Kidney epithelial cell (primary cell): ENCODE measurements around the gene PXDC1. TPM values are rescaled to one million over a fixed set of nuclear protein-coding genes. Genes with fewer than 3 reads are reported as not detected.
"Not testable (repeated sequence)": the region's sequence is repeated elsewhere in the genome, so short reads cannot be mapped to it uniquely, and the experiment has no call there.

Experiments used
- DNase-seq: peaks from one replicate; pipeline ENCODE4 v3.0.0-alpha.2; 2010; ENCODE audit warnings: low read depth
- H3K27me3 ChIP-seq: 2 replicates; pipeline ENCODE4 v1.6.0; 2011; ENCODE audit warnings: low read length; ENCODE audit not compliant: control insufficient read depth, insufficient read depth
- H3K36me3 ChIP-seq: 2 replicates; pipeline ENCODE4 v1.5.1; 2011; ENCODE audit warnings: low read length; ENCODE audit not compliant: control insufficient read depth, insufficient read depth
- H3K4me3 ChIP-seq: 2 replicates; pipeline ENCODE4 v1.5.1; 2011; ENCODE audit warnings: low read depth, mild to moderate bottlenecking, control low read depth, low read length
- total RNA-seq: library from RNA; depleted of rRNA; stranded (reverse); fragments of >200 nt; gene quantifications from 2 replicates; pipeline ENCODE4 v1.2.3, GENCODE V29; 2015
- TF ChIP-seq, protein P1 (sequence below): IDR thresholded peaks from 2 replicates; pipeline ENCODE4 v1.5.1; 2011; ENCODE audit warnings: mild to moderate bottlenecking, moderate library complexity, low read length, control low read depth, inconsistent platforms; ENCODE audit not compliant: insufficient read depth, poor library complexity, severe bottlenecking

PXDC1 gene
- total RNA-seq, 1 donor from 2014 or later, result 92.4 TPM

GRCh38 chr6:3723251-3723650 lies 28.3 kb downstream of the PXDC1 start:
- Histone ChIP-seq H3K36me3 (peaks cover 1% of the 10 kb centered on the region), H3K27me3 (no peaks in the 10 kb centered on the region), H3K4me3 (no peak overlapping the region)
- DNase-seq, result no peak
- TF ChIP-seq, protein P1, sequence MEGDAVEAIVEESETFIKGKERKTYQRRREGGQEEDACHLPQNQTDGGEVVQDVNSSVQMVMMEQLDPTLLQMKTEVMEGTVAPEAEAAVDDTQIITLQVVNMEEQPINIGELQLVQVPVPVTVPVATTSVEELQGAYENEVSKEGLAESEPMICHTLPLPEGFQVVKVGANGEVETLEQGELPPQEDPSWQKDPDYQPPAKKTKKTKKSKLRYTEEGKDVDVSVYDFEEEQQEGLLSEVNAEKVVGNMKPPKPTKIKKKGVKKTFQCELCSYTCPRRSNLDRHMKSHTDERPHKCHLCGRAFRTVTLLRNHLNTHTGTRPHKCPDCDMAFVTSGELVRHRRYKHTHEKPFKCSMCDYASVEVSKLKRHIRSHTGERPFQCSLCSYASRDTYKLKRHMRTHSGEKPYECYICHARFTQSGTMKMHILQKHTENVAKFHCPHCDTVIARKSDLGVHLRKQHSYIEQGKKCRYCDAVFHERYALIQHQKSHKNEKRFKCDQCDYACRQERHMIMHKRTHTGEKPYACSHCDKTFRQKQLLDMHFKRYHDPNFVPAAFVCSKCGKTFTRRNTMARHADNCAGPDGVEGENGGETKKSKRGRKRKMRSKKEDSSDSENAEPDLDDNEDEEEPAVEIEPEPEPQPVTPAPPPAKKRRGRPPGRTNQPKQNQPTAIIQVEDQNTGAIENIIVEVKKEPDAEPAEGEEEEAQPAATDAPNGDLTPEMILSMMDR, result no peak

DNA sequence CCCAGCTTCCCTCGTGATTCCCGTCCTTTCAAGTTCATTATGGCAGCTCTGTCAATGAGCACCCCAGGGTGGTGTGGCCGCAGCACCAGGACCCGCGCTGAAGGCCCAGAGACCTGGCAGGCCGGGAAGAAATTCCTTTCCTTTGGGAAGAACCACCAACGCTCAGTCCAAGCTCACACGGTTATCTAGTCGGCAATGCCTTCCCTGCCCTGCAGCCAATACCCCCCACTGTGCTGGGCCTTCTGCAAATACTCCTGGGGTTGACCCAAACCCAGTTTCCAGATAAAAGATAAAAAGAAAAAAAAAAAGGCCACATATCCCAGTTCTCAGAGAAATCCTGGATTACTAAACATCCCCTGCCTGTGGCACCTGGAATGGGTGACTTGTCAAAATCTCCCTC lies 28.7 kb downstream of the PXDC1 start:
- TF ChIP-seq, protein P1, result no peak
- Histone ChIP-seq H3K36me3 (peaks cover 1% of the 10 kb centered on the region), H3K27me3 (no peaks in the 10 kb centered on the region), H3K4me3 (no peak overlapping the region)
- DNase-seq, result no peak

DNA sequence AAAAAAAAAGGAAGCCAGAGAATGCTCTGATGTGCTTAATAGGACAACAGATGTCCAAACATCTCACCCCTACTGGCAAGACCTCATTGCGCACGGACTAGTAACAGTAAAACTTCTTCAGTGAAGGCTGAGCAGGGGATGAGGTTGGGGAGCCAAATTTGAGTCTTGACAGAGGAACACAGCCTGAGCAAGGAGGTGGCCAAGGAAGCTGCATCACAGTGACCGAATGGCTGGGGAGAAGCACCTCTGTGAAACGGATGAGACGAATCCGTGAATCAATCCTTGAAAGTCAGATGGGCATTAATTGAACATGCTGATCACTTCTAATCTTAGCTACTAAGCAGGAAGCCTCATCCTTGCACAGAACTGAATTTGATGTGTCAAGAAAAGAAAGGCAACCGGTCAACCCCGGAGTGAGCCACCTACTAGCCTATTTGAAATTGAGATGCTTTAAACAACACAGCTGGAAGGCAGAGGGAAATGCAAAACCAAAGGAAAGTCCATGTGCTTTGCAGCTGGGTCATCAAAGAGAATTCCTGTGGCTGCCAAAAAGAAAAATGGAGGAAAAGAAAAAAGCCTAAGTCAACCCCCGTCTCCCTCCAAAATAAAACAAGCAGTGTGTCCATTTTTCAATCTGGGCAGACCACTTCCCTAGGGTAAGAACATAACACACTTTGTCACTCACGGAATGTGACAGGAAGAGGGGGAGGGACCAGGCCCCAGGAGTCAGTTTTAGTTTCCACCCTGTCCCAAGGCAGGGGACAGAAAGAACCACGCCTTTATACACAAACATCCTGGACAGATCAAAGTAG lies 29.5 kb downstream of the PXDC1 start:
- Histone ChIP-seq H3K36me3 (peaks cover 1% of the 10 kb centered on the region), H3K4me3 (no peak overlapping the region), H3K27me3 (no peaks in the 10 kb centered on the region)
- TF ChIP-seq, protein P1, result no peak
- no peak for DNase-seq

DNA sequence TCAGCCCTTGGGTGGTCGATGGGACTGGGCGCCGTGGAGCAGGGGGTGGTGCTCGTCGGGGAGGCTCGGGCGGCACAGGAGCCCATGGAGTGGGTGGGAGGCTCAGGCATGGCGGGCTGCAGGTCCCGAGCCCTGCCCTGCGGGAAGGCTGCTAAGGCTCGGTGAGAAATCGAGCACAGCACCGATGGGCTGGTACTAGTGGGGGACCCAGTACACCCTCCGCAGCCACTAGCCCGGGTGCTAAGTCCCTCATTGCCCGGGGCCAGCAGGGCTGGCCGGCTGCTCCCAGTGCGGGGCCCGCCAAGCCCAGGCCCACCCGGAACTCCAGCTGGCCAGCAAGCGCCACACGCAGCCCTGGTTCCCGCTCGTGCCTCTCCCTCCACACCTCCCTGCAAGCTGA lies 30.7 kb downstream of the PXDC1 start:
- not testable (repeated sequence) for H3K36me3 ChIP-seq, H3K27me3 ChIP-seq, H3K4me3 ChIP-seq, DNase-seq

DNA sequence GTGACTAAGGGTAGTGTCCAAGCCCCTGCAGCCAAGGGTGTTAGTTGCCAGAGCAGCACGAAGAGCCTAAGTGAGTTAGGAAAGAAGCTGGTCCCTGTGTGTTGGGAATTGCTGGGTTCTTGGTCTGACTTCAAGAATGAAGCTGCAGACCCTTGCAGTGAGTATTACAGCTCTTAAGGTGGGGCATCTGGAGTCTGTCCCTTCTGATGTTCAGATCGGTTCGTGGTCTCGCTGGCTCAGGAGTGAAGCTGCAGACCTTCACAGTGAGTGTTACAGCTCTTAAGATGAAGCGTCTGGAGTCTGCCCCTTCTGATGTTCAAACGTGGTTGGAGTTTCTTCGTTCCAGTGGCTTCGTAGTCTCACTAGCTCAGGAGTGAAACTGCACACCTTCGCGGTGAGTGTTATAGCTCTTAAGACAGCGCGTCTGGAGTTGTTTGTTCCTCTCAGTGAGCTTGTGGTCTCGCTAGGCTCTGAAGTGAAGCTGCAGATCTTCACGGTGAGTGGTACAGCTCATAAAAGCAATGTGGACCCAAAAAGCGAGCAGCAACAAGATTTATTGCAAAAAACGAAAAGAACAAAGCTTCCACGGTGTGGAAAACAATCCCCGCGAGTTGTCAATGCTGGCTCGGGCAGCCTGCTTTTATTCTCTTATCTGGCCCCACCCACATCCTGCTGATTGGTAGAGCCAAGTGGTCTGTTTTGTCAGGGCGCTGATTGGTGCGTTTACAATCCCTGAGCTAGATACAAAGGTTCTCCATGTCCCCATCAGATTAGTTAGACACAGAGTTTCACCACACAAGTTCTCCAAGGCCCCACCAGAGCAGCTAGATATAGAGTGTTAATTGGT lies 31.8 kb downstream of the PXDC1 start:
- TF ChIP-seq, protein P1, result no peak
- DNase-seq, result no peak
- Histone ChIP-seq H3K4me3 (no peak overlapping the region), H3K27me3 (no peaks in the 10 kb centered on the region), H3K36me3 (peaks cover 1% of the 10 kb centered on the region)

- H3K27me3 ChIP-seq, result no peaks in the 10 kb centered on the region
- H3K4me3 ChIP-seq, result no peak overlapping the region
- H3K36me3 ChIP-seq, result peaks cover 1% of the 10 kb centered on the region
- TF ChIP-seq, protein P1, result no peak
- DNase-seq, result no peak
These were observed 33.1 kb downstream of the PXDC1 start for GRCh38 chr6:3718407-3718806.
